ENCODE measurements around the gene BRD2. TPM values are rescaled to one million over a fixed set of nuclear protein-coding genes. Genes with fewer than 3 reads are reported as not detected.

BRD2 gene
- total RNA-seq, 1 experiment from 2014 or later, result 252 TPM

DNA sequence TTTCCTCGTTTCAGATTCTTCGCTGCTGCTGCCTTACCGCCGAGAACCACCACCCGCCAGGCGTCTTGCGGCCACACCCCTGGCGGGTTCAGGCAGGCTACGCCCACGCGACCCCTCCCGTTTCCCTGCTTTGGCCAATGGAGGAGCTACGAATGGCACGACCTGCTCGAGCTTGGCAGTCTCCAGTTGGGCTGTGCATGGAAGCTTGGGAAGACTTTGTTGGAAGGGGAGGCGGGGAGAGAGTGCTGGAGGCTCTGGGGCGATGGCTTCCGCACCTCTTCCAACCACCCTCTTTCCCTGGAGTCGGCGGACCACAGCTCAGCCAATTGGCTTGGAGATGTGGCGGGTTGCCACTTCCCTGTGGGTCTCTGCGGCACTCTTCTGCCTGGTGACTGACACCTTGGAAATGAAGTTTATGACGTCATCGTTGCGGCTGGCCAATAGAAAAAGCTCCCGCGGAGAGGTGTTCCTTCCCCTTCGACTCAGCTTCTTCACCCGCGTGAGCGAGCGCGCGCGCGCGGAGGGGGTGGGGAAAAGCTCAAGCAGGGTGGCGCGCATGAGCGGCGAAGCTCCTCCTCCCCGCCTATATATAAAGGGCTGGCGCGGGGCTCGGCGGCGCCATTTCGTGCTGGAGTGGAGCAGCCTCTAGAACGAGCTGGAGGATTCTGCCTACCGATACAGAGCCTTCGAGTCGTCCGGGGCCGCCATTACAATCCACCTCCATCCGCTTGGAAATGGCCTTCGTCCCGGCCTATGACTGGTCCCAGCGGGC is 3.4 kb downstream of the BRD2 start:
- Mint-ChIP-seq H3K27ac (peak overlapping the region; percentile 100), H3K4me1 (peaks cover 29 to 36% of the 10 kb centered on the region in 2 experiments), H3K4me3 (peak overlapping the region; percentile 96), H3K27me3 (ENCODE audit: low read depth) (peaks cover 4% of the 10 kb centered on the region; the same call in 1 of the 2 replicates), H3K36me3 (ENCODE audit: insufficient read depth in 1 of 3, low read depth in 3 of 3) (peaks cover 63 to 69% (median 64%) of the 10 kb centered on the region in 3 experiments), H3K9me3 (peaks cover 7 to 11% of the 10 kb centered on the region in 2 experiments)
- Histone ChIP-seq H3T11ph (ENCODE audit: low read length) (no peak overlapping the region), H2BK15ac (ENCODE audit: low read depth, low read length) (no peak overlapping the region), H2BK120ac (ENCODE audit: low read depth, low read length, poor library complexity, severe bottlenecking) (no peak overlapping the region), H2BK12ac (ENCODE audit: insufficient read length, low read depth, low read length) (peak overlapping the region; percentile 31), H3K9me3 (ENCODE audit: control insufficient read depth, low read depth, low read length) (no peaks in the 10 kb centered on the region), H3K18ac (ENCODE audit: insufficient read length, low read depth, low read length) (peak overlapping the region; percentile 83), H3K79me2 (ENCODE audit: insufficient read depth, low read length) (peaks cover 38% of the 10 kb centered on the region), H4K8ac (replicated peaks; ENCODE audit: insufficient read length, low read depth, low read length) (peak overlapping the region; percentile 79), H3K27me3 (ENCODE audit: insufficient read depth, low read length) (no peaks in the 10 kb centered on the region), H3K27ac (ENCODE audit: insufficient read length, low read depth, low read length) (peak overlapping the region; percentile 100), H3K14ac (ENCODE audit: insufficient read depth, low read length) (peak overlapping the region; percentile 91), H3K23me2 (ENCODE audit: insufficient read length, low read depth, low read length, poor library complexity, severe bottlenecking) (peaks cover 23% of the 10 kb centered on the region), H2AK5ac (ENCODE audit: insufficient read length, low read length) (no peak overlapping the region), H3K9ac (ENCODE audit: extremely low read depth, insufficient read length, low read length) (peak overlapping the region; percentile 100), H3K23ac (ENCODE audit: insufficient read length, low read depth, low read length) (no peak overlapping the region), H2BK20ac (ENCODE audit: low read depth, low read length, poor library complexity, severe bottlenecking) (no peak overlapping the region), H4K5ac (ENCODE audit: insufficient read length, low read depth, low read length) (peak overlapping the region; percentile 99), H3K56ac (ENCODE audit: insufficient read length, low read depth, low read length) (peak overlapping the region; percentile 98), H4K91ac (ENCODE audit: insufficient read length, low read depth, low read length) (peak overlapping the region; percentile 77), H3K4me1 (ENCODE audit: insufficient read depth, low read length) (no peaks in the 10 kb centered on the region), H3K79me1 (ENCODE audit: insufficient read depth, low read depth, low read length, poor library complexity, severe bottlenecking) (peaks cover 7% of the 10 kb centered on the region), H3K4ac (ENCODE audit: low read depth, low read length) (no peak overlapping the region), H2BK5ac (ENCODE audit: insufficient read length, low read length) (peak overlapping the region; percentile 85), H3K4me2 (ENCODE audit: insufficient read depth, insufficient read length, low read length) (peak overlapping the region; percentile 87), H2AFZ (ENCODE audit: low read length) (no peak overlapping the region), H4K20me1 (ENCODE audit: control insufficient read depth, insufficient read depth, insufficient read length) (no peaks in the 10 kb centered on the region)
- WGBS (ENCODE audit: extremely low coverage, insufficient read length, low lambda C conversion rate), result no CpG with 5 or more reads among the region's 58 CpGs
- TF ChIP-seq, protein P1, sequence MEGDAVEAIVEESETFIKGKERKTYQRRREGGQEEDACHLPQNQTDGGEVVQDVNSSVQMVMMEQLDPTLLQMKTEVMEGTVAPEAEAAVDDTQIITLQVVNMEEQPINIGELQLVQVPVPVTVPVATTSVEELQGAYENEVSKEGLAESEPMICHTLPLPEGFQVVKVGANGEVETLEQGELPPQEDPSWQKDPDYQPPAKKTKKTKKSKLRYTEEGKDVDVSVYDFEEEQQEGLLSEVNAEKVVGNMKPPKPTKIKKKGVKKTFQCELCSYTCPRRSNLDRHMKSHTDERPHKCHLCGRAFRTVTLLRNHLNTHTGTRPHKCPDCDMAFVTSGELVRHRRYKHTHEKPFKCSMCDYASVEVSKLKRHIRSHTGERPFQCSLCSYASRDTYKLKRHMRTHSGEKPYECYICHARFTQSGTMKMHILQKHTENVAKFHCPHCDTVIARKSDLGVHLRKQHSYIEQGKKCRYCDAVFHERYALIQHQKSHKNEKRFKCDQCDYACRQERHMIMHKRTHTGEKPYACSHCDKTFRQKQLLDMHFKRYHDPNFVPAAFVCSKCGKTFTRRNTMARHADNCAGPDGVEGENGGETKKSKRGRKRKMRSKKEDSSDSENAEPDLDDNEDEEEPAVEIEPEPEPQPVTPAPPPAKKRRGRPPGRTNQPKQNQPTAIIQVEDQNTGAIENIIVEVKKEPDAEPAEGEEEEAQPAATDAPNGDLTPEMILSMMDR (conservative IDR thresholded peaks at IDR 0.05), result no peak
- DNase-seq, result peak; percentile 99
